SH-SY5Y (cell line): ENCODE results near the gene ADAMTSL1.

Source experiments
- GATA2 ChIP-seq: IDR thresholded peaks from 2 replicates; pipeline ENCODE4 v1.6.1; 2011; ENCODE audit warnings: mild to moderate bottlenecking, low read depth, low read length
- GATA3 ChIP-seq: IDR thresholded peaks from 2 replicates; pipeline ENCODE4 v1.6.1; 2011; ENCODE audit warnings: low read depth, mild to moderate bottlenecking, low read length, moderate library complexity

DNA sequence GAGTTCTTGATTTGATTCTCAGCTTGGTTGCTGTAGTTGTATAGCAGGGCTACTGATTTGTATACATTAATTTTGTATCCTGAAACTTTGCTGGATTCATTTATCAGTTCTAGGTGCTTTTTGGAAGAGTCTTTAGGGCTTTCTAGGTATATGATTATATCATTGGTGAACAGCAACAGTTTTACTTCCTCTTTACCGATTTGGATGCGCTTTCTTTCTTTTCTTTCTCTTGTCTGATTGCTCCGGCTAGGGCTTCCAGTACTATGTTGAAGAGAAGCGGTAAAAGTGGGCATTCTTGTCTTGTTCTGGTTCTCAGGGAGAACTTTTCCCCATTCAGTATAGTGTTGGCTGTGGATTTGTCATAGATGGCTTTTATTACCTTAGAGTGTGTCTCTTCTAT is 400.1 kb downstream of the ADAMTSL1 start:
- TF ChIP-seq GATA2 (no peak), GATA3 (no peak)
